Duodenal mucosa (tissue), 2 donors: ENCODE measurements around the gene C12orf42.

Experiments
- H3K27ac ChIP-seq: one replicate; pipeline ENCODE4 v1.7.0; 2013; ENCODE audit warnings: low read depth, low read length
- H3K27me3 ChIP-seq, 2 donors: one replicate each; pipeline ENCODE4 v1.7.0; 2013; ENCODE audit warnings: low read length in 2 of 2, control low read depth in 1 of 2; ENCODE audit not compliant: insufficient read depth in 2 of 2, control insufficient read depth in 1 of 2
- H3K36me3 ChIP-seq, 2 donors: one replicate each; pipeline ENCODE4 v1.7.0; 2013; ENCODE audit warnings: low read length in 2 of 2, control low read depth in 1 of 2; ENCODE audit not compliant: insufficient read depth in 2 of 2, control insufficient read depth in 1 of 2
- H3K4me1 ChIP-seq, 2 donors: one replicate each; pipeline ENCODE4 v1.7.0; 2013; ENCODE audit warnings: low read length in 2 of 2, control low read depth in 1 of 2; ENCODE audit not compliant: insufficient read depth in 2 of 2, control insufficient read depth in 1 of 2
- H3K4me3 ChIP-seq, 2 donors: one replicate each; pipeline ENCODE4 v1.7.0; 2013; ENCODE audit warnings: low read length in 2 of 2, low read depth in 1 of 2
- H3K9ac ChIP-seq, 2 donors: one replicate each; pipeline ENCODE4 v1.7.0; 2013; ENCODE audit warnings: low read length in 2 of 2, low read depth in 1 of 2
- H3K9me3 ChIP-seq, 2 donors: one replicate each; pipeline ENCODE4 v1.7.0; 2013; ENCODE audit warnings: low read length in 2 of 2, control low read depth in 1 of 2; ENCODE audit not compliant: control insufficient read depth in 1 of 2

C12orf42 gene

DNA sequence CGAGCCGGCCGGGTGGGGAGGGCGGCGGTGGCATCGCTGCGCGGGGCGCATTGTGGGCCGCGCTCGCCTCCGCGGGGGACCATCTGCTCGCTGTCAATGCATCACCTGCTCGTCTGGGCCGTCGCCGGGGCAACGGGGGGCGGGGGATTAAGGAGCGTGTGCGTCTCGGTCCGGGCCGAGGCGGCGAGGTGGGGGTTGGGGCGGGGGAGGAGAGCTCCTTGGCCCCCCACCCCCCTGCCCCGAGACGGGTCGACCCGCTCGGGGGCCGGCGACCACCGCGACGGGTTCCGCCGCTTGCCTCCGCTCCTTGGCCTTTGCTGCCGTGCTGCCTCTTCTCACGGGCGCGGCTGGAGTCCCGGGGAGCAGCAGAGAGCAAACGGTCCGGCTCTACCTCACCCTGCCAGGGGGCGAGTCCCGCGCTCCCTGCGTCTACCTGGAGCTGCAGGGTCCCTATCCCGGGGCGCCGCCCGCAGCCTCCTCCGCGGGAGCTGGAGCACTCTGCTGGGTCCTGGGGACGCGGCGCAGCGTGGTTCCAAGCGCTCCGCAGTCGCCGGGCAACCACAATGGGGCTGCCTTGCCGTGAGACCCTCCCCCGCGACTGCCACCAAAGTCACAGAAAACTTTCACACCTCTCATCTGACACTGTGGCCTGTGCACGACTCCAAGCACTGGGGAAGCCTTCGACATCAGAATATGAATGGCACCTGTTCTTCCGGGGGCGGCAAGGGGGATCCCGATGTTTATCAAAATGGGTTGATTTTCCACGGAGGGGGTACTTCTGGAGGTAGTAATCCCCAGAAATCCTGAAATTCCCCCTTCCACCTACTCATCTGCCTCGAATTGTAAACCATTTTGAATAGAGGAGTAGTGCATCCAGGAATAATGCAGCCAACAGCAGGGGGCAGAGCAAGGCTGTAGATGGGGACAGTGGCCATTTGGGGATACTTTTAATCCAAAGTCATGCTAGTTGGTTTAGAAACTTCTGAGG is at the start of gene C12orf42:
C12orf42 (minus strand) TSS at position 500 of the 988 bp plus-strand sequence. CDS start 17,542 bp downstream, outside the sequence.
- no peak within 1 kb of the TSS for H3K27ac ChIP-seq
- no peaks in the 10 kb centered on the region for H3K4me1 ChIP-seq
- H3K9ac ChIP-seq = no peak within 1 kb of the TSS
- H3K27me3 ChIP-seq = peaks cover 7 to 25% of the 10 kb centered on the region in 2 donors
- no peaks in the 10 kb centered on the region for H3K9me3 ChIP-seq
- H3K36me3 ChIP-seq = no peaks in the 10 kb centered on the region
- H3K4me3 ChIP-seq = peak within 1 kb of the TSS; percentile 47 to 53

DNA sequence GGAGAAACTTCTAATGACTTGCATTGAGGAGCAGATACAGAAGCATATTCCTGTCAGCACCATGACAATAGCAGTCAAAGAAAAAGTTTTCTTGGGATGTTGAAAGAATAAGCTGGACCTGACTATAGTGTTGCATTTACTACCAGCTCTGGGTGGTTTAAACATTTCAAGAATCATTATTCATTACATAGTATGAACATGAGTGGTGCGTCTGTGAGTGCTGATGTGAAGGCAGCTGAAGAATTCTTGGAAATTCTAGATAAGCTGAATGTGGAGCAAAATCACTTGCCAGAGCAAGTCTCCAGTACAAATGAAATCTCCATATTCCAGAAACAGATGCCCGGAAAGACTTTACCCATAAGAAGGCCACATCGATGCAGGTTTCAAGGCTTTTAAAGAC is 46.3 kb upstream of the C12orf42 start:
- H3K36me3 ChIP-seq = no peaks in the 10 kb centered on the region
- H3K9me3 ChIP-seq = no peaks in the 10 kb centered on the region

DNA sequence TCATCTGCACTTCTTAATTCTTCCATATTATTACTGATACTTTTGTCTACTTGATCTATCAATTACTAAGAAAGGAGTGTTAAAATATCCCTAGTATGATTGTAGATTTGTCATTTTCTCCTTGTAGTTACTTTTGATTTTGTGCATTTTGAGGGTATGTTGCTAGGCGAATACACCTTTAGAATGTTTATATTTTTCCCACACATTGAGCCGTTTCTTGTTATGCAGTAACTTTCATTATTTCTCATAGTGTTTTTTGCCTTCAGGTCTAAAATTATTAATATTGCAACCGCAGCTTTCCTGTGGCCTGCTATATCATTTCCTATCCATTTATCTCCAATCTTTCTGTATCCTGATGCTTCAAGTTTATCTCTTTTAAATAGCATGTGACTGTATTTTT is 44.6 kb upstream of the C12orf42 start:
- Histone ChIP-seq H3K4me3 (no peak overlapping the region), H3K9ac (no peak overlapping the region), H3K4me1 (no peaks in the 10 kb centered on the region), H3K9me3 (no peaks in the 10 kb centered on the region), H3K27ac (no peak overlapping the region), H3K36me3 (no peaks in the 10 kb centered on the region), H3K27me3 (no peaks in the 10 kb centered on the region)

More for the DNA sequence above, 46.3 kb upstream of the C12orf42 start:
- no peak overlapping the region for H3K4me3 ChIP-seq
- no peaks in the 10 kb centered on the region for H3K27me3 ChIP-seq
- no peak overlapping the region for H3K27ac ChIP-seq
- no peaks in the 10 kb centered on the region for H3K4me1 ChIP-seq
- no peak overlapping the region for H3K9ac ChIP-seq

DNA sequence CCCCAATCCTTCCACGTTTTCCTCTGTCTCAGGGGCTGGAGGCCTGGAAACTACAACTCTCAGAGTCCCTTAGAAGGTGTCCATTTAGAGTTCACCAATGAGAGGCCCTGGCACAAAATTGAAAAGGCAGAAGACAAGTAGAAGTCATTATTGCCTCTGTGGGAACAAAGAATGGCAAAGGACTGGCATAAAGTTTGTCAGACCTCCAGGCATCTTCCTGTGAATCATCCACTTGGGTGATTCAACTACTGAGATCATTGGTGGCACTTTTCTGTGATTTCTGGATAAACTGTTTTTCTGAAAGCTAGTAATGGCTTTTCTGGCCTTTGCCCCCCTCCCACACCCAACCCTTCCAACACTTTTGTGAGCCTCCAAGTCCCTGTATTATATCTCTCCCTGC is 42.6 kb upstream of the C12orf42 start:
- no peaks in the 10 kb centered on the region for H3K36me3 ChIP-seq
- no peak overlapping the region for H3K4me3 ChIP-seq
- H3K27me3 ChIP-seq = no peaks in the 10 kb centered on the region
- H3K4me1 ChIP-seq = no peaks in the 10 kb centered on the region
- H3K9ac ChIP-seq = no peak overlapping the region
- H3K9me3 ChIP-seq = no peaks in the 10 kb centered on the region
- no peak overlapping the region for H3K27ac ChIP-seq

DNA sequence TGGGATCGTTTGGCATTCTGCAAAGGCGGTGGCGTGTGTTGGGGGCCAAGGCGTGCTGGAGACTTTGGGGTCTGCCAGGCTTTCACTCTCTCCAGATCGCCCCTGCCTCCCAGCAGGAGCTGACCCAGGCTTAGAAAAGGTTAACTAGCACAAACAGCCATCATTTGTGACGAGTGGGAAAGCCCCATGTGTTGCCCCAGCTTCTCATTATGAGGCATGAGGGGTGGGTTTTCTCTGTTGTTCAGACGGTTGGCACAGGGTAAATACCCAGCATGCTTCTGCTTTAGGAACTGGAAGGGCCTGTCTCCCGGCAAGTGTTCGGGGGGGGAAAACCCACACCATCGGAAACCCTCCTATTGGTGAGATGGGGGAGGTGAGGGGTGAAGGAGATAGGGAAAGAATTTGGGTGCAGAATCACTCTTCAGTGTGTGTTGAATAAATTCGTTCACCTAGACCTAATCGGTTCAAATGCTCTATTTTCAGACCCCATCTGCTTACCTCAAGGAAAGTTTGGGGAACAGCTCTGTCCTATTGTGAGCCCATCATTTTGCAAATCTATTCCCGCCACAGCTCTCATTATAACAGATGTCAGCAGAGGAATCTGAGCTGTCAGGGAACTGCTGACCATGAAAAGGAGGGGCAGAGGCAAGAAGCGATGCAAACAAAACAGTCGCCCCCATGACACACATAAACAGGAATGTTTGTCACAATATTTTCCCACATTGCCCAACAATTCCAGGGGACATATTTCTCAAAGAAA is 34.7 kb upstream of the C12orf42 start:
- no peaks in the 10 kb centered on the region for H3K36me3 ChIP-seq
- H3K4me1 ChIP-seq = no peaks in the 10 kb centered on the region
- H3K9ac ChIP-seq = no peak overlapping the region
- H3K27ac ChIP-seq = no peak overlapping the region
- no peak overlapping the region for H3K4me3 ChIP-seq
- H3K9me3 ChIP-seq = no peaks in the 10 kb centered on the region
- H3K27me3 ChIP-seq = no peaks in the 10 kb centered on the region

DNA sequence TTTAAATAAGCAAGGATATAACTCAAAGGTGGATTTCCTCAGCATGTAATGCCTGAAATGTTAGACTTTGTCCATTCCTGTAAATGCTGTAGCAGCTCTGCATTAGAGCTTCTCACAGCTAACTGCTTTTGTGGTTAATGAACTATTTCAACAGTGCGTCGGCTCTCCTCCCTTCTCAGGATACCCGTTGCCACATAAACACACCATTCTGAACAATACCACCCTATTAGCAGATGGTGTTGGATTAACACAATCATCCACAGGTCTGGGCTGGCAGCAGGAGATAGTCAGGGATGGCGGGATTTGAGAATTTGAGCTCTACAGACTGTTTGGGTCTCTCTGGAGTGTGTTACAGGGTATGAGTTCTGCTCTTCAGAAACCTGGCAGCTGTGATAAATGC is 33.5 kb upstream of the C12orf42 start:
- H3K9me3 ChIP-seq = no peaks in the 10 kb centered on the region
- H3K27me3 ChIP-seq = no peaks in the 10 kb centered on the region
- no peak overlapping the region for H3K27ac ChIP-seq
- H3K36me3 ChIP-seq = no peaks in the 10 kb centered on the region
- no peaks in the 10 kb centered on the region for H3K4me1 ChIP-seq
- H3K9ac ChIP-seq = no peak overlapping the region
- H3K4me3 ChIP-seq = no peak overlapping the region

DNA sequence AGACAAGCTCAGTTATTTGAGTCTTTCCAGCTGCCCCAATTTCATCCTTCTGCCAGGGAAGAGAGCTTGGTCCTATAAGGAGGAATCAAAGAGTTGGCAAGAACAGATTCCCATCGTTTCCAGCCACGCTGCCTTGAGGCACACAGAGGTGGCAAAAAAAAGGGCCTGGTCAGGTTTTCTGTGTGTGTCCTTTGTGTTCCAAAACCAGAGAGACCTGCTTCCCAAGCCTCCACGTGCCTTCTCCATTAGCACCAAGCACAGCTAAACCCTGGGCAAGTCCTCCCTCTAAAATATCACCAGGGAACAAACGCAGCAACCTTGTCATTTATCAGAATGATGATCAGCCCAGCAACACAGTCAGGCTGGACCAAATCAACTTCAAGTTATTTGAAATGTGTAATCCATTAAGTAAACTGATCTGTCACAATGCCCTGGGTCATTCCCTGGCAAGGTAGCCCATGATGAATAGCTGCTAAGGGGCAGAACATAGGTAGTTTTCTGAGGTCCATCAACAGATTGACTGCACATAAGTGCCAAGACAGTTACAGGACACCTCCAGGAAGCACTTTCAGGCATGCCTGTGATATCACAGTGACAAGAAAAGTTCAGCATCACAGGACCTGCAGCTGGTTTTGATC is 28.6 kb upstream of the C12orf42 start:
- no peak overlapping the region for H3K27ac ChIP-seq
- H3K4me3 ChIP-seq = no peak overlapping the region
- no peaks in the 10 kb centered on the region for H3K4me1 ChIP-seq
- no peaks in the 10 kb centered on the region for H3K9me3 ChIP-seq
- no peak overlapping the region for H3K9ac ChIP-seq
- H3K36me3 ChIP-seq = no peaks in the 10 kb centered on the region
- H3K27me3 ChIP-seq = no peaks in the 10 kb centered on the region

DNA sequence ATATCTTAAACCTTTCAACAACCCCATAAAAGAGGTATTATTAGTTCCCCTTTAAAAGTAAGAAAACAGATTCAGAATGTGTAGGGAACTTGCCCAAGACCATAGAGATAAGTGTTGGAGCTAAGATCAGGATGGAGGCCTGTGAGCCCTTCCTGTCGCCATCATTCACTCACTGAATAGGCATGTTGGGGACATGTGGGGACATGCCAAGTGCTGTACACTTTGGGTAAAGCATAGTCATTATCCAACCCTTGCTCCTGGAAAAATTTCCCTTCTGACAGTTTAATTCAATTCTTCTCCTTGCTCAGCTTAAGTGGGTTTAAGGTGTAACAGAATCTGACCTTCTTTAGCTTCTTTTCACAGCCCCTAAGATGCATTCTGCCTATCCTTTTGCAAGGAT is 28.0 kb upstream of the C12orf42 start:
- H3K9ac ChIP-seq = no peak overlapping the region
- H3K27me3 ChIP-seq = no peaks in the 10 kb centered on the region
- H3K36me3 ChIP-seq = no peaks in the 10 kb centered on the region
- no peaks in the 10 kb centered on the region for H3K9me3 ChIP-seq
- no peak overlapping the region for H3K27ac ChIP-seq
- no peak overlapping the region for H3K4me3 ChIP-seq
- H3K4me1 ChIP-seq = no peaks in the 10 kb centered on the region

DNA sequence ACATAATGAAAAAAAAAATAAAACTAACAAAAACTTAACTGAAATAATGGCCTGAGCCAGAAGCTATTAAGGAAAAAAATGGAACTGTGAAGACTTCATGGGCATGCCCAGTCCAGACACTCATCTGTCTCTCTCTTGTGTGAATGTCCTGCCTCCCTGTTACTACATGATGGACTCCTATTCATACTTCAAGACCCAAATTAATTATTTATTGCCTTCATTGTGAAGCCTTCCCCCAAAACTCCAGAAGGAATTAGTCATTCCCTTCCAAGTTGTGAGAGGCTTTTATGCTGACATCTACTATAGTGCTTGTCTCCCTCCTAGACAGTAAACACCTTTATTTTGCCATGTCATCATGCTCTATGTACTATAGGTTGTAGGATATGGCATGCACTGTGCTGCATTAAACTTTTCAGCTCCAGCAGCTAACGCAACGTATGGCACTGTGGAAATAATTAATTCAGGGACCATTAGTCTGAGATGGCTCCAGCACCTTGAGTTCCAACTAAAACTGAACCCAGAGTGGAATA is 25.0 kb upstream of the C12orf42 start:
- Histone ChIP-seq H3K27me3 (no peaks in the 10 kb centered on the region), H3K4me1 (no peaks in the 10 kb centered on the region), H3K9ac (no peak overlapping the region), H3K27ac (no peak overlapping the region), H3K36me3 (no peaks in the 10 kb centered on the region), H3K4me3 (no peak overlapping the region), H3K9me3 (no peaks in the 10 kb centered on the region)
